Measurements from ENCODE around the gene PACRG.

DNA sequence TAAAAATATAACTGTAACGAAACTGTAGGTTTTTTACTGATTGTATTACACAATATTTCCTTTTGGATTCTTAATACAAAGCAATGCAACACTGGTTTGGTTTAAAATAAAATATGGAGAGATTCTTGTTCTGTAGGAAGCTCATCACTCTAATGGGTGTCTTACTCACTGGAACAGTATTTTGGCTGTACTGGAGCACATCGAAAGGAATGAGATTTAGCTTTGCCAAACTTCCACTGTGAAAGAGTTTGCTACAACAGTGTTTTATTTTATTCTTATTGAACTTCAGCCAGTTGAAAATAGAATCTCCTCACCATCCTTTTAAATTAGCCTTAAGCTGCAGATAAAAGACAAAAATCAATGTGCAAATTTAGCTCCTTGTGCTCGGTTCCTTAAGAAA is 456.0 kb downstream of the PACRG start:
- TF ChIP-seq, protein P1, sequence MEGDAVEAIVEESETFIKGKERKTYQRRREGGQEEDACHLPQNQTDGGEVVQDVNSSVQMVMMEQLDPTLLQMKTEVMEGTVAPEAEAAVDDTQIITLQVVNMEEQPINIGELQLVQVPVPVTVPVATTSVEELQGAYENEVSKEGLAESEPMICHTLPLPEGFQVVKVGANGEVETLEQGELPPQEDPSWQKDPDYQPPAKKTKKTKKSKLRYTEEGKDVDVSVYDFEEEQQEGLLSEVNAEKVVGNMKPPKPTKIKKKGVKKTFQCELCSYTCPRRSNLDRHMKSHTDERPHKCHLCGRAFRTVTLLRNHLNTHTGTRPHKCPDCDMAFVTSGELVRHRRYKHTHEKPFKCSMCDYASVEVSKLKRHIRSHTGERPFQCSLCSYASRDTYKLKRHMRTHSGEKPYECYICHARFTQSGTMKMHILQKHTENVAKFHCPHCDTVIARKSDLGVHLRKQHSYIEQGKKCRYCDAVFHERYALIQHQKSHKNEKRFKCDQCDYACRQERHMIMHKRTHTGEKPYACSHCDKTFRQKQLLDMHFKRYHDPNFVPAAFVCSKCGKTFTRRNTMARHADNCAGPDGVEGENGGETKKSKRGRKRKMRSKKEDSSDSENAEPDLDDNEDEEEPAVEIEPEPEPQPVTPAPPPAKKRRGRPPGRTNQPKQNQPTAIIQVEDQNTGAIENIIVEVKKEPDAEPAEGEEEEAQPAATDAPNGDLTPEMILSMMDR (conservative IDR thresholded peaks at IDR 0.05; ENCODE audit: low read depth in 2 of 2) = no peak
- TF ChIP-seq EZH2phosphoT487 (IDR thresholded peaks at IDR 0.05; ENCODE audit: unreplicated experiment) (no peak), POLR2AphosphoS5 (IDR thresholded peaks at IDR 0.05; ENCODE audit: low read depth) (no peak), EZH2 (IDR thresholded peaks at IDR 0.05; ENCODE audit: low read depth, unreplicated experiment) (no peak), CREB1 (CRISPR knock-in tag; IDR thresholded peaks at IDR 0.05; ENCODE audit: low read depth) (no peak), STAT1 (IDR thresholded peaks at IDR 0.05; ENCODE audit: unreplicated experiment) (no peak), NANOG (IDR thresholded peaks at IDR 0.05; ENCODE audit: borderline replicate concordance) (no peak), JUNB (IDR thresholded peaks at IDR 0.05; ENCODE audit: unreplicated experiment) (no peak)
- TF ChIP-seq, protein P2, sequence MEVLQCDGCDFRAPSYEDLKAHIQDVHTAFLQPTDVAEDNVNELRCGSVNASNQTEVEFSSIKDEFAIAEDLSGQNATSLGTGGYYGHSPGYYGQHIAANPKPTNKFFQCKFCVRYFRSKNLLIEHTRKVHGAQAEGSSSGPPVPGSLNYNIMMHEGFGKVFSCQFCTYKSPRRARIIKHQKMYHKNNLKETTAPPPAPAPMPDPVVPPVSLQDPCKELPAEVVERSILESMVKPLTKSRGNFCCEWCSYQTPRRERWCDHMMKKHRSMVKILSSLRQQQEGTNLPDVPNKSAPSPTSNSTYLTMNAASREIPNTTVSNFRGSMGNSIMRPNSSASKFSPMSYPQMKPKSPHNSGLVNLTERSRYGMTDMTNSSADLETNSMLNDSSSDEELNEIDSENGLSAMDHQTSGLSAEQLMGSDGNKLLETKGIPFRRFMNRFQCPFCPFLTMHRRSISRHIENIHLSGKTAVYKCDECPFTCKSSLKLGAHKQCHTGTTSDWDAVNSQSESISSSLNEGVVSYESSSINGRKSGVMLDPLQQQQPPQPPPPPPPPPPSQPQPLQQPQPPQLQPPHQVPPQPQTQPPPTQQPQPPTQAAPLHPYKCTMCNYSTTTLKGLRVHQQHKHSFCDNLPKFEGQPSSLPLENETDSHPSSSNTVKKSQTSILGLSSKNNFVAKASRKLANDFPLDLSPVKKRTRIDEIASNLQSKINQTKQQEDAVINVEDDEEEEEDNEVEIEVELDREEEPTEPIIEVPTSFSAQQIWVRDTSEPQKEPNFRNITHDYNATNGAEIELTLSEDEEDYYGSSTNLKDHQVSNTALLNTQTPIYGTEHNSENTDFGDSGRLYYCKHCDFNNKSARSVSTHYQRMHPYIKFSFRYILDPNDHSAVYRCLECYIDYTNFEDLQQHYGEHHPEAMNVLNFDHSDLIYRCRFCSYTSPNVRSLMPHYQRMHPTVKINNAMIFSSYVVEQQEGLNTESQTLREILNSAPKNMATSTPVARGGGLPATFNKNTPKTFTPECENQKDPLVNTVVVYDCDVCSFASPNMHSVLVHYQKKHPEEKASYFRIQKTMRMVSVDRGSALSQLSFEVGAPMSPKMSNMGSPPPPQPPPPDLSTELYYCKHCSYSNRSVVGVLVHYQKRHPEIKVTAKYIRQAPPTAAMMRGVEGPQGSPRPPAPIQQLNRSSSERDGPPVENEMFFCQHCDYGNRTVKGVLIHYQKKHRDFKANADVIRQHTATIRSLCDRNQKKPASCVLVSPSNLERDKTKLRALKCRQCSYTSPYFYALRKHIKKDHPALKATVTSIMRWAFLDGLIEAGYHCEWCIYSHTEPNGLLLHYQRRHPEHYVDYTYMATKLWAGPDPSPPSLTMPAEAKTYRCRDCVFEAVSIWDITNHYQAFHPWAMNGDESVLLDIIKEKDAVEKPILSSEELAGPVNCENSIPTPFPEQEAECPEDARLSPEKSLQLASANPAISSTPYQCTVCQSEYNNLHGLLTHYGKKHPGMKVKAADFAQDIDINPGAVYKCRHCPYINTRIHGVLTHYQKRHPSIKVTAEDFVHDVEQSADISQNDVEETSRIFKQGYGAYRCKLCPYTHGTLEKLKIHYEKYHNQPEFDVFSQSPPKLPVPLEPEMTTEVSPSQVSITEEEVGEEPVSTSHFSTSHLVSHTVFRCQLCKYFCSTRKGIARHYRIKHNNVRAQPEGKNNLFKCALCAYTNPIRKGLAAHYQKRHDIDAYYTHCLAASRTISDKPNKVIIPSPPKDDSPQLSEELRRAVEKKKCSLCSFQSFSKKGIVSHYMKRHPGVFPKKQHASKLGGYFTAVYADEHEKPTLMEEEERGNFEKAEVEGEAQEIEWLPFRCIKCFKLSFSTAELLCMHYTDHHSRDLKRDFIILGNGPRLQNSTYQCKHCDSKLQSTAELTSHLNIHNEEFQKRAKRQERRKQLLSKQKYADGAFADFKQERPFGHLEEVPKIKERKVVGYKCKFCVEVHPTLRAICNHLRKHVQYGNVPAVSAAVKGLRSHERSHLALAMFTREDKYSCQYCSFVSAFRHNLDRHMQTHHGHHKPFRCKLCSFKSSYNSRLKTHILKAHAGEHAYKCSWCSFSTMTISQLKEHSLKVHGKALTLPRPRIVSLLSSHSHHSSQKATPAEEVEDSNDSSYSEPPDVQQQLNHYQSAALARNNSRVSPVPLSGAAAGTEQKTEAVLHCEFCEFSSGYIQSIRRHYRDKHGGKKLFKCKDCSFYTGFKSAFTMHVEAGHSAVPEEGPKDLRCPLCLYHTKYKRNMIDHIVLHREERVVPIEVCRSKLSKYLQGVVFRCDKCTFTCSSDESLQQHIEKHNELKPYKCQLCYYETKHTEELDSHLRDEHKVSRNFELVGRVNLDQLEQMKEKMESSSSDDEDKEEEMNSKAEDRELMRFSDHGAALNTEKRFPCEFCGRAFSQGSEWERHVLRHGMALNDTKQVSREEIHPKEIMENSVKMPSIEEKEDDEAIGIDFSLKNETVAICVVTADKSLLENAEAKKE (CRISPR knock-in tag; IDR thresholded peaks at IDR 0.05) = no peak
- TF ChIP-seq, protein P3, sequence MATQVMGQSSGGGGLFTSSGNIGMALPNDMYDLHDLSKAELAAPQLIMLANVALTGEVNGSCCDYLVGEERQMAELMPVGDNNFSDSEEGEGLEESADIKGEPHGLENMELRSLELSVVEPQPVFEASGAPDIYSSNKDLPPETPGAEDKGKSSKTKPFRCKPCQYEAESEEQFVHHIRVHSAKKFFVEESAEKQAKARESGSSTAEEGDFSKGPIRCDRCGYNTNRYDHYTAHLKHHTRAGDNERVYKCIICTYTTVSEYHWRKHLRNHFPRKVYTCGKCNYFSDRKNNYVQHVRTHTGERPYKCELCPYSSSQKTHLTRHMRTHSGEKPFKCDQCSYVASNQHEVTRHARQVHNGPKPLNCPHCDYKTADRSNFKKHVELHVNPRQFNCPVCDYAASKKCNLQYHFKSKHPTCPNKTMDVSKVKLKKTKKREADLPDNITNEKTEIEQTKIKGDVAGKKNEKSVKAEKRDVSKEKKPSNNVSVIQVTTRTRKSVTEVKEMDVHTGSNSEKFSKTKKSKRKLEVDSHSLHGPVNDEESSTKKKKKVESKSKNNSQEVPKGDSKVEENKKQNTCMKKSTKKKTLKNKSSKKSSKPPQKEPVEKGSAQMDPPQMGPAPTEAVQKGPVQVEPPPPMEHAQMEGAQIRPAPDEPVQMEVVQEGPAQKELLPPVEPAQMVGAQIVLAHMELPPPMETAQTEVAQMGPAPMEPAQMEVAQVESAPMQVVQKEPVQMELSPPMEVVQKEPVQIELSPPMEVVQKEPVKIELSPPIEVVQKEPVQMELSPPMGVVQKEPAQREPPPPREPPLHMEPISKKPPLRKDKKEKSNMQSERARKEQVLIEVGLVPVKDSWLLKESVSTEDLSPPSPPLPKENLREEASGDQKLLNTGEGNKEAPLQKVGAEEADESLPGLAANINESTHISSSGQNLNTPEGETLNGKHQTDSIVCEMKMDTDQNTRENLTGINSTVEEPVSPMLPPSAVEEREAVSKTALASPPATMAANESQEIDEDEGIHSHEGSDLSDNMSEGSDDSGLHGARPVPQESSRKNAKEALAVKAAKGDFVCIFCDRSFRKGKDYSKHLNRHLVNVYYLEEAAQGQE (IDR thresholded peaks at IDR 0.05; ENCODE audit: unreplicated experiment) = no peak
- TF ChIP-seq, protein P4, sequence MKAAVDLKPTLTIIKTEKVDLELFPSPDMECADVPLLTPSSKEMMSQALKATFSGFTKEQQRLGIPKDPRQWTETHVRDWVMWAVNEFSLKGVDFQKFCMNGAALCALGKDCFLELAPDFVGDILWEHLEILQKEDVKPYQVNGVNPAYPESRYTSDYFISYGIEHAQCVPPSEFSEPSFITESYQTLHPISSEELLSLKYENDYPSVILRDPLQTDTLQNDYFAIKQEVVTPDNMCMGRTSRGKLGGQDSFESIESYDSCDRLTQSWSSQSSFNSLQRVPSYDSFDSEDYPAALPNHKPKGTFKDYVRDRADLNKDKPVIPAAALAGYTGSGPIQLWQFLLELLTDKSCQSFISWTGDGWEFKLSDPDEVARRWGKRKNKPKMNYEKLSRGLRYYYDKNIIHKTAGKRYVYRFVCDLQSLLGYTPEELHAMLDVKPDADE (IDR thresholded peaks at IDR 0.05) = no peak
